WTC11 (cell line): ENCODE results near the gene GCNT4. TPM values are rescaled to one million over a fixed set of nuclear protein-coding genes. Genes with fewer than 3 reads are reported as not detected.

Experiments used
- ATAC-seq: fragments of 200-7000 bp; cut with Tn5 transposase; 2 replicates; pipeline ENCODE4 v1.10.0; 2021; ENCODE audit warnings: mild to moderate bottlenecking, moderate library complexity
- CTCF ChIA-PET: fragments of 300-600 bp; sonication (Branson Sonifier 250); formaldehyde crosslinking; loops from one replicate; lab custom pipeline; 2021; ENCODE audit warnings: antibody characterized with exemption; lab: Charles Lee
- POLR2A ChIA-PET: fragments of 350-600 bp; sonication (Branson Sonifier 250); formaldehyde crosslinking; loops from one replicate; lab custom pipeline; 2021; ENCODE audit warnings: antibody characterized with exemption; lab: Charles Lee
- DNase-seq: peaks from one replicate; pipeline ENCODE4 v3.0.0; 2021; ENCODE audit warnings: low spot score
- H3K27ac Mint-ChIP-seq: 2 replicates; pipeline ENCODE4 v1.8.0; 2021; ENCODE audit warnings: mixed read lengths
- H3K27me3 Mint-ChIP-seq: 2 replicates; pipeline ENCODE4 v1.8.0; 2021; ENCODE audit warnings: low read depth, mild to moderate bottlenecking, moderate library complexity, mixed read lengths
- H3K36me3 Mint-ChIP-seq: 2 replicates; pipeline ENCODE4 v1.8.0; 2021; ENCODE audit warnings: mixed read lengths
- H3K4me1 Mint-ChIP-seq: 2 replicates; pipeline ENCODE4 v1.8.0; 2022; ENCODE audit warnings: mixed read lengths
- H3K4me3 Mint-ChIP-seq: 2 replicates; pipeline ENCODE4 v1.8.0; 2021; ENCODE audit warnings: mild to moderate bottlenecking, moderate library complexity, mixed read lengths
- H3K9me3 Mint-ChIP-seq: 2 replicates; pipeline ENCODE4 v1.8.0; 2021; ENCODE audit warnings: mixed read lengths
- CDX4 ChIP-seq: fragments of 250-450 bp; sonication (Bioruptor Pico); IDR thresholded peaks from 2 replicates; pipeline ENCODE4 v1.9.0; 2021; ENCODE audit warnings: moderate library complexity, mild to moderate bottlenecking, inconsistent platforms, borderline replicate concordance
- ERG ChIP-seq: fragments of 250-450 bp; sonication (Bioruptor Pico); IDR thresholded peaks from 2 replicates; pipeline ENCODE4 v1.8.0; 2021; ENCODE audit warnings: mild to moderate bottlenecking
- FOXK1 ChIP-seq: sonication (generic); formaldehyde crosslinking; IDR thresholded peaks from 2 replicates; pipeline ENCODE4 v1.8.0; 2022; ENCODE audit warnings: mild to moderate bottlenecking, moderate library complexity, missing genetic modification reagents
- HMGA2 ChIP-seq: fragments of 250-450 bp; sonication (Bioruptor Pico); IDR thresholded peaks from 2 replicates; pipeline ENCODE4 v1.4.0; 2021; ENCODE audit warnings: mild to moderate bottlenecking, moderate library complexity
- HMGXB4 ChIP-seq: sonication (generic); formaldehyde crosslinking; IDR thresholded peaks from 2 replicates; pipeline ENCODE4 v1.8.1; 2023; ENCODE audit warnings: mild to moderate bottlenecking, moderate library complexity, missing genetic modification reagents
- IRF2 ChIP-seq: sonication (generic); formaldehyde crosslinking; IDR thresholded peaks from 2 replicates; pipeline ENCODE4 v1.8.0; 2022; ENCODE audit warnings: low read depth, missing genetic modification reagents, borderline replicate concordance
- MAX ChIP-seq: sonication (generic); formaldehyde crosslinking; IDR thresholded peaks from 2 replicates; pipeline ENCODE4 v1.8.0; 2022; ENCODE audit warnings: mild to moderate bottlenecking, missing genetic modification reagents
- MLX ChIP-seq: sonication (generic); formaldehyde crosslinking; IDR thresholded peaks from 2 replicates; pipeline ENCODE4 v1.8.1; 2023; ENCODE audit warnings: mild to moderate bottlenecking, missing genetic modification reagents, moderate library complexity
- MXD4 ChIP-seq: fragments of 250-450 bp; sonication (Bioruptor Pico); IDR thresholded peaks from 2 replicates; pipeline ENCODE4 v1.8.0; 2021; ENCODE audit warnings: mild to moderate bottlenecking, moderate library complexity, borderline replicate concordance
- NR2C2 ChIP-seq: sonication (generic); formaldehyde crosslinking; IDR thresholded peaks from 2 replicates; pipeline ENCODE4 v1.8.0; 2022; ENCODE audit warnings: mild to moderate bottlenecking, missing genetic modification reagents
- SMAD3 ChIP-seq: sonication (generic); formaldehyde crosslinking; IDR thresholded peaks from 2 replicates; pipeline ENCODE4 v1.8.0; 2022; ENCODE audit warnings: missing genetic modification reagents, mild to moderate bottlenecking, borderline replicate concordance
- SMAD4 ChIP-seq: sonication (generic); formaldehyde crosslinking; IDR thresholded peaks from 2 replicates; pipeline ENCODE4 v1.8.0; 2022; ENCODE audit warnings: mild to moderate bottlenecking, missing genetic modification reagents
- TP53 ChIP-seq: sonication (generic); formaldehyde crosslinking; IDR thresholded peaks from 2 replicates; pipeline ENCODE4 v1.8.1; 2023; ENCODE audit warnings: mild to moderate bottlenecking, missing genetic modification reagents
- USF1 ChIP-seq: sonication (generic); formaldehyde crosslinking; IDR thresholded peaks from 2 replicates; pipeline ENCODE4 v1.8.0; 2022; ENCODE audit warnings: mild to moderate bottlenecking, missing genetic modification reagents
- USF2 ChIP-seq: sonication (generic); formaldehyde crosslinking; IDR thresholded peaks from 2 replicates; pipeline ENCODE4 v1.8.1; 2023; ENCODE audit warnings: mild to moderate bottlenecking, missing genetic modification reagents, moderate library complexity
- ZNF219 ChIP-seq: sonication (generic); formaldehyde crosslinking; IDR thresholded peaks from 2 replicates; pipeline ENCODE4 v1.8.0; 2023; ENCODE audit warnings: missing genetic modification reagents, mild to moderate bottlenecking, borderline replicate concordance
- ZNF232 ChIP-seq: sonication (generic); formaldehyde crosslinking; IDR thresholded peaks from 2 replicates; pipeline ENCODE4 v1.8.0; 2022; ENCODE audit warnings: mild to moderate bottlenecking, missing genetic modification reagents
- ZNF416 ChIP-seq: fragments of 250-450 bp; sonication (Bioruptor Pico); IDR thresholded peaks from 2 replicates; pipeline ENCODE4 v1.9.0; 2021; ENCODE audit warnings: mild to moderate bottlenecking, inconsistent platforms
- ZNF423 ChIP-seq: fragments of 250-450 bp; sonication (Bioruptor Pico); IDR thresholded peaks from 2 replicates; pipeline ENCODE4 v2.1.2; 2022; ENCODE audit warnings: mild to moderate bottlenecking, moderate library complexity
- total RNA-seq: library from RNA; stranded (reverse); gene quantifications from 3 replicates; pipeline ENCODE4 v1.2.3, GENCODE V29; 2021

The GCNT4 gene
- total RNA-seq, 1 experiment from 2014 or later = 1.8 TPM

GRCh38 chr5:75047356-75047755 lies 5.0 kb downstream of the GCNT4 start (continued):
- TF ChIP-seq FOXK1 (no peak), SMAD3 (CRISPR knock-in tag) (no peak)

- ChIA-PET POLR2A (no interaction called here), CTCF (no interaction called here)
- Mint-ChIP-seq H3K4me1 (peaks cover 17% of the 10 kb centered on the region), H3K27ac (no peak overlapping the region; the same call in 1 of the 2 replicates), H3K27me3 (peaks cover 17% of the 10 kb centered on the region), H3K9me3 (no peaks in the 10 kb centered on the region), H3K36me3 (no peaks in the 10 kb centered on the region), H3K4me3 (no peak overlapping the region)
- DNase-seq = no peak
- ATAC-seq = no peak
- TF ChIP-seq NR2C2 (no peak), TP53 (no peak), HMGXB4 (CRISPR knock-in tag) (no peak), ZNF219 (CRISPR knock-in tag) (no peak), MXD4 (no peak), SMAD4 (CRISPR knock-in tag) (no peak), MLX (CRISPR knock-in tag) (no peak), ZNF232 (CRISPR knock-in tag) (no peak), USF2 (CRISPR knock-in tag) (no peak), HMGA2 (CRISPR knock-in tag) (no peak), MAX (CRISPR knock-in tag) (no peak), USF1 (CRISPR knock-in tag) (no peak), ZNF423 (CRISPR knock-in tag) (no peak), ZNF416 (CRISPR knock-in tag) (no peak), IRF2 (CRISPR knock-in tag) (no peak), CDX4 (no peak), ERG (CRISPR knock-in tag) (no peak)
Measured at GRCh38 chr5:75046366-75047142, 5.8 kb downstream of the GCNT4 start.
